ENCODE results near the gene TTYH2. TPM values are rescaled to one million over a fixed set of nuclear protein-coding genes. Genes with fewer than 3 reads are reported as not detected.

Gene TTYH2
- total and polyA plus RNA-seq, 5 donors from 2014 or later: 6.7 to 23.3 (median 10.8) TPM

DNA sequence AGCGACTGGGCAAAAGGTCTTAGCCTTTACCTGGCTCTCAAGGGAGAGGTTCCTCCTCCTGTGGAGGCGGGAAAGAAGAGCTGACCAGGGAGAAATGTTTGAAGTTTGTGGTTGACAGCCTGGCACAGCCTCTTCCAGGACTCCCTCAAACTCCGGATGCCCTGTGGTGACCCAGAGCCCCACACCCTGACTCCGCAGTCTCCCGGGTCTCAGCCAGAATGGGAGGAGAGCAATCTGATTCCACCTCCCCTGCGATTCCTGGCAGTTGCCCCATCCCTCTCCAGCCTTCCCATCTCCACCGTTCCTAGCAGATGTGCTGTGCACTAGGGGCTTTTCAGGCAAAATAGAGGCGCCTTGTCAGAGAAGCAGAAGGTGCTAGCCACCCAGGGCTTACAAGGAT is 55.2 kb downstream of the TTYH2 start:
- Mint-ChIP-seq H3K4me3 (no peak overlapping the region), H3K27me3 (peaks cover 4% of the 10 kb centered on the region), H3K27ac (peak overlapping the region in 2 of 3 donors; percentile 63 to 78), H3K4me1 (peaks cover 0 to 22% (median 5%) of the 10 kb centered on the region in 4 donors), H3K36me3 (no peaks in the 10 kb centered on the region), H3K9me3 (no peaks in the 10 kb centered on the region)
- Histone ChIP-seq H3K27ac (ENCODE audit: insufficient read depth, low read length, poor library complexity, severe bottlenecking) (no peak overlapping the region), H3K27me3 (ENCODE audit: control insufficient read depth, insufficient read depth, low read length) (no peaks in the 10 kb centered on the region), H3K4me1 (ENCODE audit: control insufficient read depth, insufficient read depth, low read length, poor library complexity, severe bottlenecking) (peaks cover 1% of the 10 kb centered on the region), H3K36me3 (ENCODE audit: control insufficient read depth, insufficient read depth, low read length) (no peaks in the 10 kb centered on the region), H3K9me3 (ENCODE audit: control insufficient read depth in 2 of 2, low read length in 2 of 2) (no peaks in the 10 kb centered on the region), H3K4me3 (ENCODE audit: low read depth, low read length) (no peak overlapping the region)
- ATAC-seq (ENCODE audit: low read depth in 2 of 2) (no peak), DNase-seq (no peak)

DNA sequence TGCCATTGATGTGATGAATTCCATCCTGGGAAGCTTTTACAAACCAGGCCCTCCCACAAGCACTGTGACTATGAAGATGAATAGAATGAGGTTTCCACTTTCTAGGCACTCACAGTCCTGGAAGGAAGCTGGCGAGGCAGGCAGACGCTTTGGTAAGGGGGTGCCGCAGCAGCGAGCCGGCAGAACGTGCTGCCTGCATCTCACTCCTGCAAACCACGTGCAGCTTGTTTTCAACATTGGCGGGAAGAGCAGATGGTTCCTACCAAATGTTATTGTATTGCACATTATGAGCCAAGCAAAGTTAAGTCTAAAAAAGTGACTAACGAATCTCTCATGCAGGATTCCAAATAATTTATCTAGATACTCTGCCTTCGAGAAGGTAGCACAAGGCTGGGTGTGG is 57.0 kb downstream of the TTYH2 start:
- Mint-ChIP-seq H3K36me3 (no peaks in the 10 kb centered on the region), H3K27ac (peak overlapping the region in 2 of 3 donors; percentile 47 to 69), H3K27me3 (peaks cover 8% of the 10 kb centered on the region), H3K9me3 (no peaks in the 10 kb centered on the region), H3K4me1 (peaks cover 0 to 40% (median 14%) of the 10 kb centered on the region in 4 donors), H3K4me3 (no peak overlapping the region)
- Histone ChIP-seq H3K9me3 (ENCODE audit: control insufficient read depth in 2 of 2, low read length in 2 of 2) (no peaks in the 10 kb centered on the region), H3K27me3 (ENCODE audit: control insufficient read depth, insufficient read depth, low read length) (no peaks in the 10 kb centered on the region), H3K36me3 (ENCODE audit: control insufficient read depth, insufficient read depth, low read length) (no peaks in the 10 kb centered on the region), H3K27ac (ENCODE audit: insufficient read depth, low read length, poor library complexity, severe bottlenecking) (no peak overlapping the region), H3K4me3 (ENCODE audit: low read depth, low read length) (no peak overlapping the region), H3K4me1 (ENCODE audit: control insufficient read depth, insufficient read depth, low read length, poor library complexity, severe bottlenecking) (peaks cover 18% of the 10 kb centered on the region)
- DNase-seq (no peak), ATAC-seq (ENCODE audit: low read depth in 2 of 2) (no peak)

DNA sequence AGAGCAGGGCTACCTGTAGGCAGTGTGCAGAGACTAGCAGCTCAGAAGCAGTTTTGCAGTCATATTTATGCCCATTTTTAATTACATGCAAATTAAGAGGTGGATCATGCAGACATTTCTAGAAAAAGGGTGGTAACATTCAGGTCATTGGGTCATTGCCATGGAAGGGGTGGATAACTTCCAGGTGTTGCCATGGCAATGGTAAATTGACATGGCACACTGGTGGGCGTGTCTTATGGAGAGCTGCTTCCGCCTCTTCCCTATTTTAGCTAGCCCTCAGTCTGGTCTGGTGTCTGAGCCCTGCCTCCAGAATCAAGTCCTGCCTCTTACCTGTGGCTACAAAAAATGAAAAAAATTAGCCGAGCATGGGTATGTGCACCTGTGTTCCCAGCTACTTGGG is 57.9 kb downstream of the TTYH2 start:
- Mint-ChIP-seq H3K4me1 (peaks cover 0 to 49% (median 15%) of the 10 kb centered on the region in 4 donors), H3K27ac (peak overlapping the region in 1 of 3 donors; percentile 43), H3K9me3 (no peaks in the 10 kb centered on the region), H3K36me3 (no peaks in the 10 kb centered on the region), H3K4me3 (peak overlapping the region in 1 of 4 donors; percentile 35), H3K27me3 (peaks cover 8% of the 10 kb centered on the region)
- H3K27ac ChIP-seq (ENCODE audit: insufficient read depth, low read length, poor library complexity, severe bottlenecking): no peak overlapping the region
- H3K4me1 ChIP-seq (ENCODE audit: control insufficient read depth, insufficient read depth, low read length, poor library complexity, severe bottlenecking): peaks cover 18% of the 10 kb centered on the region
- DNase-seq (no peak), ATAC-seq (ENCODE audit: low read depth in 2 of 2) (no peak)
- H3K9me3 ChIP-seq (ENCODE audit: control insufficient read depth in 2 of 2, low read length in 2 of 2): no peaks in the 10 kb centered on the region
- no peaks in the 10 kb centered on the region for H3K27me3 ChIP-seq (ENCODE audit: control insufficient read depth, insufficient read depth, low read length)
- H3K36me3 ChIP-seq (ENCODE audit: control insufficient read depth, insufficient read depth, low read length): no peaks in the 10 kb centered on the region
- no peak overlapping the region for H3K4me3 ChIP-seq (ENCODE audit: low read depth, low read length)

DNA sequence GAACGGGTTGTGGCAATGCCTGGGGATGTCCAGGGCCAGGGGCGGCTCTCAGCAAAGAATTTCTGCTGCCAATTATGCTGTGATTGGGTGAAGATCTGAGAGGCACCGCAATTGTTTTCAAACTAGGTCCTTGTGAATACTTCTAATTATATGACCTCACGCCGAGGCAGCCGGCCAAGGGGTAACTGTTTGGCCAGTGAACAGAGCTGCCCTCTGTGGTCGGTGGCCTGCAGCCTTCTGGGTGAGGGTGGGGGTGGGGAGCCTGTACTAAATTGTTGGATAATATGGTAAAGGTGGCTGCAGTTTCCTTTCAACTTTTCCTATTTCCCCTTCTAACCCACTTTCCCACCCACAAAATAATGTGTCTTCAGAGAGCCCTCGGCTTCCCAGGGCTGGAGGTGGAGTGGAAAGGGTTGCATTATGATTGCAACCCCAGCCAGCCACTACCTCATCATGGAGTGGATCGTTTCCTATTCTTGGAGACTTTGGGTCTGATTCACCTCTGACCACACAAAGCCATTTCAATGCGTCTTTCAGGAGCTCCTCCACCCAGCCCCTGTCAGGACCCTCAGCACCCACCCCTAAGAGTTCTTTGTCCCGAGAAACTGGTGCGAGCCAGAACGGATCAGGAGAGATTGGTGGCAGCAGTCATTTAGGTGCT is 58.7 kb downstream of the TTYH2 start:
- Histone ChIP-seq H3K4me3 (ENCODE audit: low read depth, low read length) (no peak overlapping the region), H3K27ac (ENCODE audit: insufficient read depth, low read length, poor library complexity, severe bottlenecking) (no peak overlapping the region), H3K4me1 (ENCODE audit: control insufficient read depth, insufficient read depth, low read length, poor library complexity, severe bottlenecking) (peaks cover 18% of the 10 kb centered on the region), H3K27me3 (ENCODE audit: control insufficient read depth, insufficient read depth, low read length) (no peaks in the 10 kb centered on the region), H3K9me3 (ENCODE audit: control insufficient read depth in 2 of 2, low read length in 2 of 2) (no peaks in the 10 kb centered on the region), H3K36me3 (ENCODE audit: control insufficient read depth, insufficient read depth, low read length) (no peaks in the 10 kb centered on the region)
- DNase-seq (no peak), ATAC-seq (ENCODE audit: low read depth in 2 of 2) (no peak)
- Mint-ChIP-seq H3K4me1 (peaks cover 0 to 53% (median 19%) of the 10 kb centered on the region in 4 donors), H3K36me3 (no peaks in the 10 kb centered on the region), H3K27ac (peak overlapping the region in 2 of 3 donors; percentile 36 to 77), H3K9me3 (no peaks in the 10 kb centered on the region), H3K4me3 (peak overlapping the region in 1 of 4 donors; percentile 27), H3K27me3 (peaks cover 8% of the 10 kb centered on the region)

DNA sequence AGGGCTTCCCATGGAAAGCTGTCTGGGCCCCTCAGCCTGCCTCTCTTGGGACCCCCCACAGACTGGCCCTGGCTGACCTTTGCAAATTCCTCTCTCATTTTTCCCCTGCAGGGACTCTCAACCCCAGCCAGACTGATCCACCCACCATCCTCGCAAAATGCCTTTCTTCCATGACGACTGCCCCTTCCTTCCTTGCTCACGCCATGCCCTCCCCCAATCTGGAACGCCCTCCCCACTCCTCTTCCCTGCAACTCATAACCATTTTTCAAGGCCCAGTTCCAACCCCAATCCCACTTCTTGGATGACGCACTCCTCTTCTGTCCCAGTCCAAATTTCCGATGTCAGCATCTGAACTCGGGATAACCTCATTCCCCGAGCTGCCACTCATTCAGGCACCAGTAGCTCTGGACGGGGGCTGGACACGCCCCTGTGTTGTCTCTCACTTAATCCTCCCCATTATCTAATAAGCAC is 59.4 kb downstream of the TTYH2 start:
- H3K36me3 Mint-ChIP-seq: no peaks in the 10 kb centered on the region
- H3K4me1 ChIP-seq (ENCODE audit: control insufficient read depth, insufficient read depth, low read length, poor library complexity, severe bottlenecking): peaks cover 18% of the 10 kb centered on the region
- no peak for ATAC-seq (ENCODE audit: low read depth in 2 of 2)
- no peak overlapping the region for H3K4me3 ChIP-seq (ENCODE audit: low read depth, low read length)
- no peaks in the 10 kb centered on the region for H3K9me3 ChIP-seq (ENCODE audit: control insufficient read depth in 2 of 2, low read length in 2 of 2)
- peak overlapping the region in 2 of 3 donors; percentile 77 to 90 for H3K27ac Mint-ChIP-seq
- DNase-seq: no peak
- H3K4me3 Mint-ChIP-seq: peak overlapping the region in 1 of 4 donors; percentile 4
- H3K27ac ChIP-seq (ENCODE audit: insufficient read depth, low read length, poor library complexity, severe bottlenecking): no peak overlapping the region
- H3K4me1 Mint-ChIP-seq: peaks cover 0 to 50% (median 20%) of the 10 kb centered on the region in 4 donors
- no peaks in the 10 kb centered on the region for H3K36me3 ChIP-seq (ENCODE audit: control insufficient read depth, insufficient read depth, low read length)
- H3K27me3 ChIP-seq (ENCODE audit: control insufficient read depth, insufficient read depth, low read length): no peaks in the 10 kb centered on the region
- H3K9me3 Mint-ChIP-seq: no peaks in the 10 kb centered on the region
- H3K27me3 Mint-ChIP-seq: peaks cover 8% of the 10 kb centered on the region

DNA sequence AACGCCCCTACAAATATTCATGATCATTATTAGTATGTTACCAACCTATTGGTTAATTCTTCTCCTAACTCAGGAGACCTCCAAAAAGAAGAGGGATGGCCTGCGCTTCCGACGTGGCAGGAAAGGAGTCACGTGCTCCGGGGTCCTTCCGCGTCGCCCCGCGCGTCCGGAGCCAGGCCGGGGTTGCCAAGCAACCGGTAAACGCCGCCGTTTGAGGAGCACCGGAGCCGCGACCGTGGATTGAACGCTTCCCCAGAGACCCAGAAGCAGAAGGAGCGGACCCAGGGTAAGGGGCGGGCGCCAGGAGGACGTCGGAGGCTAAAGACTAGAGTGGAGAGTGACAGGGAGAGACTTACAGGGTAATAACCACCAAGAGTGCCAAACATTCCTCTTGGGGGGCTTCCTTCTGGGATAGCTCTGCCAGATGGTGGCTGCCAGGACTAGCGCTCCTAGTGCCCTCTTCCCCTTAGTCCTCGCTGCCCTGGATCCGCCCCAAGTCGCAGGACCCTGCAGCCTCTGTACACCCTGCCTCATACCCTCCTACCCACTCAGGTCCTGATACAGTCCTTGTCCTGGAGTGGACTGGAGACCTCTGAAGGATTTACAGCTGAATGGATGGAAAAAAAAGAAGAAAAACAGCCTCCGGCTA is 60.8 kb downstream of the TTYH2 start, which contains the start of gene DNAI2:
Gene DNAI2 (plus strand): TSS at position 175 of the 649 bp plus-strand sequence. CDS start 7,584 bp downstream, outside the sequence.
- H3K27ac ChIP-seq (ENCODE audit: insufficient read depth, low read length, poor library complexity, severe bottlenecking): no peak within 1 kb of the TSS
- H3K27me3 ChIP-seq (ENCODE audit: control insufficient read depth, insufficient read depth, low read length): no peaks in the 10 kb centered on the region
- no peaks in the 10 kb centered on the region for H3K9me3 ChIP-seq (ENCODE audit: control insufficient read depth in 2 of 2, low read length in 2 of 2)
- H3K4me1 Mint-ChIP-seq: peaks cover 0 to 51% (median 24%) of the 10 kb centered on the region in 4 donors
- peaks cover 18% of the 10 kb centered on the region for H3K4me1 ChIP-seq (ENCODE audit: control insufficient read depth, insufficient read depth, low read length, poor library complexity, severe bottlenecking)
- H3K27me3 Mint-ChIP-seq: peaks cover 8% of the 10 kb centered on the region
- no peaks in the 10 kb centered on the region for H3K9me3 Mint-ChIP-seq
- H3K4me3 ChIP-seq (ENCODE audit: low read depth, low read length): peak within 1 kb of the TSS; percentile 72
- ATAC-seq (ENCODE audit: low read depth in 2 of 2): peak in 1 of 2 donors; percentile 51
- DNase-seq: peak; percentile 21 to 69 (median 31)
- H3K36me3 Mint-ChIP-seq: no peaks in the 10 kb centered on the region
- peak within 1 kb of the TSS; percentile 86 to 93 (median 90) for H3K27ac Mint-ChIP-seq
- H3K36me3 ChIP-seq (ENCODE audit: control insufficient read depth, insufficient read depth, low read length): no peaks in the 10 kb centered on the region
- peak within 1 kb of the TSS; percentile 75 to 83 (median 79) for H3K4me3 Mint-ChIP-seq

DNA sequence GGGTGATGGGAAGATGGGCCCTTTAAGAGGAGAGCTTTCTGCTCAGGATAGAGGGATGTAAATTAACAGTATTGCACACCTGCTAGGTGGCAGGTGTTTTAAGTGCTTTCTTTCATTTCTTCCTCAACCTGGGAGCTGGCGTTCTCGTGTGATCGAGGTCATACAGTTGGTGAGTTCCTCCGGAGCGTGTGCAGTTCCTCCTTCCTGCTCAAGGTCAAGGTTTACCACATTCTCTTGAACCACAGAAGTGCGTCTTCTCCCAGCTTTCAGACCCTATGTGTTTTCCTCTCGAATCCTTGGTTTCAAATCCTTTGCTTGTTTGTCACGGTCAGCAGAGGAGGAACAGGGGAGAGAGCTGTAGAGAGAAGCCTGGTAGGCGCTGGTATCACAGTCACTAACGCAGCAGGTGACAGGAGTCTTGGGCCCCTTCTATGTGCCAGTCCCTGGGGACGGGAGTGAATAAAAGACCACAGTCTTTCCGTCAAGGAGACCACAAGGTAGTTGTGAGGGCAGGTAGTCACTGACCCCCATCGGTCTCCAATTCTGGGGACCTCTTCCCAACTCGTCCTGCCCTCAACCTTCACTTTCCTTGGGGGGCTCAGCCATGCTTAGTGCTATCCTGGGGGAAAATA is 61.5 kb downstream of the TTYH2 start:
- Histone ChIP-seq H3K27me3 (ENCODE audit: control insufficient read depth, insufficient read depth, low read length) (no peaks in the 10 kb centered on the region), H3K36me3 (ENCODE audit: control insufficient read depth, insufficient read depth, low read length) (no peaks in the 10 kb centered on the region), H3K27ac (ENCODE audit: insufficient read depth, low read length, poor library complexity, severe bottlenecking) (no peak overlapping the region), H3K4me3 (ENCODE audit: low read depth, low read length) (peak overlapping the region; percentile 72), H3K9me3 (ENCODE audit: control insufficient read depth in 2 of 2, low read length in 2 of 2) (no peaks in the 10 kb centered on the region), H3K4me1 (ENCODE audit: control insufficient read depth, insufficient read depth, low read length, poor library complexity, severe bottlenecking) (peaks cover 23% of the 10 kb centered on the region)
- Mint-ChIP-seq H3K9me3 (no peaks in the 10 kb centered on the region), H3K27ac (peak overlapping the region; percentile 86 to 90 (median 89)), H3K4me1 (peaks cover 2 to 57% (median 27%) of the 10 kb centered on the region in 4 donors), H3K4me3 (peak overlapping the region; percentile 38 to 83 (median 78)), H3K36me3 (no peaks in the 10 kb centered on the region), H3K27me3 (peaks cover 8% of the 10 kb centered on the region)
- peak in 1 of 2 donors; percentile 26 for ATAC-seq (ENCODE audit: low read depth in 2 of 2)
- peak in 1 of 3 donors; percentile 39 for DNase-seq
